ENCODE data around the gene AR. TPM values are rescaled to one million over a fixed set of nuclear protein-coding genes. Genes with fewer than 3 reads are reported as not detected.

AR gene
- total and polyA plus RNA-seq, 2 donors (not counting 1 experiment from before 2014, with no cell fraction given), result not detected

GRCh38 chrX:67720344-67720743, 176.5 kb downstream of the AR start:
- H3K9me3 ChIP-seq (ENCODE audit: control extremely low read depth in 1 of 3, control insufficient read depth in 2 of 3, insufficient read depth in 1 of 3, low read length in 2 of 3), result no peaks in the 10 kb centered on the region
- H3K4me2 ChIP-seq (replicated peaks; ENCODE audit: low read depth, low read length, poor library complexity, severe bottlenecking), result no peak overlapping the region
- Mint-ChIP-seq H3K27me3 (no peaks in the 10 kb centered on the region), H3K9me3 (ENCODE audit: insufficient read depth) (no peaks in the 10 kb centered on the region), H3K27ac (no peak overlapping the region), H3K4me1 (no peaks in the 10 kb centered on the region), H3K4me3 (no peak overlapping the region)
- no peaks in the 10 kb centered on the region for H4K20me1 ChIP-seq (ENCODE audit: control insufficient read depth, insufficient read depth, low read length, poor library complexity, severe bottlenecking)
- ChIA-PET CTCF (no interaction called here), POLR2A (no interaction called here)
- TF ChIP-seq CTCF (IDR thresholded peaks at IDR 0.05) (no peak), EZH2 (IDR thresholded peaks at IDR 0.05; ENCODE audit: borderline replicate concordance, insufficient read depth, low read depth, low read length, poor library complexity, severe bottlenecking) (no peak)
- intact Hi-C loops (cut with micrococcal nuclease), result no loop called here
- no peaks in the 10 kb centered on the region for H3K79me2 ChIP-seq (ENCODE audit: control insufficient read depth, insufficient read depth, low read length)
- no peak overlapping the region for H3K4me3 ChIP-seq (ENCODE audit: control extremely low read depth in 1 of 5, extremely low read depth in 1 of 5, insufficient read depth in 1 of 5, low read depth in 2 of 5, low read length in 4 of 5)
- no peak overlapping the region for H2AFZ ChIP-seq (ENCODE audit: insufficient read depth, low read depth, low read length, poor library complexity, severe bottlenecking)
- no peak for ATAC-seq (ENCODE audit: low read depth)
- H3K36me3 ChIP-seq (replicated peaks in 1 of 2; ENCODE audit: control extremely low read depth in 1 of 2, control insufficient read depth in 1 of 2, extremely low read depth in 1 of 2, insufficient read depth in 2 of 2, low read length in 1 of 2), result no peaks in the 10 kb centered on the region
- no peaks in the 10 kb centered on the region for H3K27me3 ChIP-seq (replicated peaks in 1 of 4; ENCODE audit: control extremely low read depth in 1 of 4, control insufficient read depth in 3 of 4, insufficient read depth in 4 of 4, low read length in 3 of 4)
- H3K9ac ChIP-seq (ENCODE audit: low read length), result no peak overlapping the region
- no peak for DNase-seq
- H3K27ac ChIP-seq (ENCODE audit: low read length in 2 of 2), result no peak overlapping the region
- no peaks in the 10 kb centered on the region for H3K4me1 ChIP-seq (ENCODE audit: control insufficient read depth in 2 of 2, insufficient read depth in 2 of 2, low read length in 2 of 2)

- no peaks in the 10 kb centered on the region for H4K20me1 ChIP-seq (ENCODE audit: control insufficient read depth, insufficient read depth, low read length, poor library complexity, severe bottlenecking)
- DNase-seq (no peak), ATAC-seq (ENCODE audit: low read depth) (no peak)
- no peak overlapping the region for H2AFZ ChIP-seq (ENCODE audit: insufficient read depth, low read depth, low read length, poor library complexity, severe bottlenecking)
- Mint-ChIP-seq H3K27me3 (no peaks in the 10 kb centered on the region), H3K27ac (no peak overlapping the region), H3K9me3 (ENCODE audit: insufficient read depth) (no peaks in the 10 kb centered on the region), H3K4me3 (no peak overlapping the region), H3K4me1 (no peaks in the 10 kb centered on the region)
- H3K4me3 ChIP-seq (ENCODE audit: control extremely low read depth in 1 of 5, extremely low read depth in 1 of 5, insufficient read depth in 1 of 5, low read depth in 2 of 5, low read length in 4 of 5), result no peak overlapping the region
- no peak overlapping the region for H3K27ac ChIP-seq (ENCODE audit: low read length in 2 of 2)
- POLR2A ChIA-PET, result no interaction called here
- no CpG with 5 or more reads among the region's 1 CpG for WGBS (ENCODE audit: insufficient coverage)
- H3K79me2 ChIP-seq (ENCODE audit: control insufficient read depth, insufficient read depth, low read length), result no peaks in the 10 kb centered on the region
- CTCF ChIA-PET, result no interaction called here
- no peaks in the 10 kb centered on the region for H3K4me1 ChIP-seq (ENCODE audit: control insufficient read depth in 2 of 2, insufficient read depth in 2 of 2, low read length in 2 of 2)
- H3K4me2 ChIP-seq (replicated peaks; ENCODE audit: low read depth, low read length, poor library complexity, severe bottlenecking), result no peak overlapping the region
- H3K9me3 ChIP-seq (ENCODE audit: control extremely low read depth in 1 of 3, control insufficient read depth in 2 of 3, insufficient read depth in 1 of 3, low read length in 2 of 3), result no peaks in the 10 kb centered on the region
- H3K9ac ChIP-seq (ENCODE audit: low read length), result no peak overlapping the region
- TF ChIP-seq EZH2 (IDR thresholded peaks at IDR 0.05; ENCODE audit: borderline replicate concordance, insufficient read depth, low read depth, low read length, poor library complexity, severe bottlenecking), result no peak
- no peak for TF ChIP-seq CTCF (IDR thresholded peaks at IDR 0.05)
- no peaks in the 10 kb centered on the region for H3K36me3 ChIP-seq (replicated peaks in 1 of 2; ENCODE audit: control extremely low read depth in 1 of 2, control insufficient read depth in 1 of 2, extremely low read depth in 1 of 2, insufficient read depth in 2 of 2, low read length in 1 of 2)
- no peaks in the 10 kb centered on the region for H3K27me3 ChIP-seq (replicated peaks in 1 of 4; ENCODE audit: control extremely low read depth in 1 of 4, control insufficient read depth in 3 of 4, insufficient read depth in 4 of 4, low read length in 3 of 4)
- intact Hi-C loops (cut with micrococcal nuclease), result no loop called here
These were observed 177.5 kb downstream of the AR start for GRCh38 chrX:67721321-67721720.

Measured in B cell (primary cell).